Heart right ventricle (tissue), 16 donors: ENCODE data around the gene AGMAT. TPM values are rescaled to one million over a fixed set of nuclear protein-coding genes. Genes with fewer than 3 reads are reported as not detected.

Experiments
- ATAC-seq, 8 donors: fragments of 200-7000 bp; cut with Tn5 transposase; one replicate each; pipeline ENCODE4 v1.9.1; 2020; ENCODE audit warnings: mild to moderate bottlenecking in 8 of 8, moderate library complexity in 8 of 8, moderate number of reproducible peaks in 1 of 8
- DNase-seq, 2 donors: peaks; one replicate each; pipeline ENCODE4 v3.0.0-alpha.2; 2020
- H3K27ac ChIP-seq, 10 donors: fragments of 200-600 bp; sonication (generic) in 2 of 10; one replicate each; pipeline versions ENCODE4 v1.5.0 to v1.8.0; 2020 to 2022; ENCODE audit warnings: mild to moderate bottlenecking in 3 of 10
- H3K27me3 ChIP-seq, 7 donors: fragments of 200-600 bp; one replicate each; pipeline ENCODE4 v1.8.0; 2021 to 2022; ENCODE audit warnings: mild to moderate bottlenecking in 2 of 7
- H3K36me3 ChIP-seq, 9 donors: fragments of 200-600 bp; sonication (generic) in 1 of 9; one replicate each; pipeline versions ENCODE4 v1.5.0 to v1.8.0; 2020 to 2022; ENCODE audit warnings: mild to moderate bottlenecking in 2 of 9
- H3K4me1 ChIP-seq, 9 donors: fragments of 200-600 bp; sonication (generic) in 1 of 9; one replicate each; pipeline versions ENCODE4 v1.5.0 to v1.8.0; 2020 to 2022; ENCODE audit warnings: mild to moderate bottlenecking in 4 of 9
- H3K4me3 ChIP-seq, 10 donors: fragments of 200-600 bp; sonication (generic) in 2 of 10; one replicate each; pipeline versions ENCODE4 v1.5.0 to v1.8.0; 2020 to 2022; ENCODE audit warnings: mild to moderate bottlenecking in 7 of 10, moderate library complexity in 2 of 10
- H3K9me3 ChIP-seq, 11 donors: fragments of 200-600 bp in 10 of 11; sonication (generic) in 2 of 11; one replicate each; pipeline versions ENCODE4 v1.5.0 to v1.8.0; 2013 to 2022; ENCODE audit warnings: mild to moderate bottlenecking in 2 of 11, control low read depth in 1 of 11, moderate library complexity in 1 of 11
- WGBS, 2 donors: extraction: QIAGEN DNeasy Blood & Tissue Kit; methylation state at CpG; one replicate each; pipeline ENCODE4 v1.1.7; 2013; ENCODE audit warnings: inconsistent platforms in 1 of 2; 5-methylcytosine and 5-hydroxymethylcytosine counted together
- intact Hi-C, 10 donors: fragments of 100-400 bp; cut with DNase I; formaldehyde crosslinking; loops; one replicate each; pipeline versions ENCODE4 v1.11.1 to v1.14.2; 2022
- polyA plus RNA-seq, 2 donors: library from polyadenylated mRNA; stranded (reverse); fragments of 200-250 nt; gene quantifications; one replicate each; pipeline ENCODE4 v1.2.3, GENCODE V29; 2013
- total RNA-seq, 10 donors: library from RNA; stranded (reverse); fragmentation: NEBNext Ultra II Directional in 3 of 10; extraction: Animal tissue kit (Norgen Biotek cat#: 25700) in 3 of 10; gene quantifications; one replicate each; pipeline versions ENCODE4 v1.2.1 to v1.2.4, GENCODE V29; 2021 to 2023
- TF ChIP-seq, protein P1 (sequence below), 9 donors: fragments of 200-600 bp; sonication (generic) in 2 of 9; IDR thresholded peaks; one replicate each; pipeline versions ENCODE4 v1.5.0 to v1.8.0; 2021 to 2022; ENCODE audit warnings: antibody characterized with exemption in 9 of 9, mild to moderate bottlenecking in 5 of 9, moderate library complexity in 1 of 9
- donor health status: Arrhythmogenic right ventricular cardiomyopathy.
- donor health status: ischemic (EF 13 %, LVEDD 7.1; RV severe dilation, severe dysfunction).
- donor health status: healthy with polysubstance abuse.
- donor health status: DM: no; HTN: yes; CAD: no.
- donor health status: DM: no; HTN: no; CAD: no.
- donor health status: ischemic (EF 25% LVEDD 6.9; RV normal size, moderate dysfunction).
- donor health status: ischemic (EF 25% LVEDD 5.7; RV mildly dilated, moderate dysfunction).
- donor health status: healthy.
- donor health status: DM: yes; HTN: yes; CAD: no.
- donor health status: Ischemic cardiomyopathy.
- donor health status: ischemic (EF 35%, LVEDD 5.7; RV mildly dilated, moderate dysfunction).
- donor health status: nonischemic (EF 11% LVEDD 7.7; RV severe dilation, severe dysfunction).
- donor health status: DM: yes; HTN: yes; CAD: no.
- donor health status: PGD.
- donor health status: ischemic (EF 29% LVEDD 5.4; RV normal size, mild dysfunction).
- donor health status: nonischemic (EF 23%, LVEDD 6.1; RV moderate dilation, normal function).

Gene AGMAT
- total and polyA plus RNA-seq, 12 donors, result 0.06 to 0.30 (median 0.23) TPM; not detected in 5

DNA sequence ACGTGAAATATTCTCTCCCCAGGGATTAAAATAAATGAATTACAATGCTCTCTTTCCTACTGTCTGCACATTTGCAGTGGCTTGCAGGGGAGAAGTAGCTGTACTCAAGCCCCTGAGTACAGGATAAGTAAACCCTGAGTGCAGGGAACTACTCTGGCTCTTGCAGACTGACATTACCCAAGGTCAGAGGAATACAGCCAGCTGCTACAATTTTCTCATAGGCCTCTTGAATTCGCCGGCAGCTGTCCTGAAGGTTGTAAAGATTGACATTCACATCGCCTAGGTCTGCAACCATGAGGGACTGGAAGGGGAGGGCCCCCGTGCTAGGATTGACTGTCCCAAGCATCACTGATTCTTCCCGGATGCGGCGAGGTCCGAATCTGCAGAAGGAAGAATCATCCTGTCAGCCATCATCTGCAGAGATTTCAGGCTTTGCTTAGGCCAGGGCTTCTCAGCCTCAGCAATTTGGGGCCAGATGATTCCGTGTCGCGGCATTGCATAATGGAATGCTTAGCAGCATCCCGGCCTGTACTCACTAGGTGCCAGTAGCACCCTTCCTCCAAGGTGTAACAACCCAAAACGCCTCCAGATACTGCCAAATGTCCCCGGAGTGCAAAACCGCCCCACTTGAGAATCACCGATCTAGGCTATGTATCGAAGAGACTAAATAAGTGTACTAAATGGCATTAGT lies 1.7 kb downstream of the AGMAT start:
- TF ChIP-seq, protein P1, sequence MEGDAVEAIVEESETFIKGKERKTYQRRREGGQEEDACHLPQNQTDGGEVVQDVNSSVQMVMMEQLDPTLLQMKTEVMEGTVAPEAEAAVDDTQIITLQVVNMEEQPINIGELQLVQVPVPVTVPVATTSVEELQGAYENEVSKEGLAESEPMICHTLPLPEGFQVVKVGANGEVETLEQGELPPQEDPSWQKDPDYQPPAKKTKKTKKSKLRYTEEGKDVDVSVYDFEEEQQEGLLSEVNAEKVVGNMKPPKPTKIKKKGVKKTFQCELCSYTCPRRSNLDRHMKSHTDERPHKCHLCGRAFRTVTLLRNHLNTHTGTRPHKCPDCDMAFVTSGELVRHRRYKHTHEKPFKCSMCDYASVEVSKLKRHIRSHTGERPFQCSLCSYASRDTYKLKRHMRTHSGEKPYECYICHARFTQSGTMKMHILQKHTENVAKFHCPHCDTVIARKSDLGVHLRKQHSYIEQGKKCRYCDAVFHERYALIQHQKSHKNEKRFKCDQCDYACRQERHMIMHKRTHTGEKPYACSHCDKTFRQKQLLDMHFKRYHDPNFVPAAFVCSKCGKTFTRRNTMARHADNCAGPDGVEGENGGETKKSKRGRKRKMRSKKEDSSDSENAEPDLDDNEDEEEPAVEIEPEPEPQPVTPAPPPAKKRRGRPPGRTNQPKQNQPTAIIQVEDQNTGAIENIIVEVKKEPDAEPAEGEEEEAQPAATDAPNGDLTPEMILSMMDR (IDR thresholded peaks at IDR 0.05), result no peak
- Histone ChIP-seq H3K9me3 (no peaks in the 10 kb centered on the region), H3K27me3 (peaks cover 0 to 19% (median 11%) of the 10 kb centered on the region in 7 donors), H3K36me3 (no peaks in the 10 kb centered on the region), H3K4me3 (no peak overlapping the region), H3K4me1 (peaks cover 0 to 31% (median 12%) of the 10 kb centered on the region in 9 donors), H3K27ac (no peak overlapping the region)
- no peak for ATAC-seq
- intact Hi-C loops, result no loop called here
- no peak for DNase-seq
- WGBS, 2 donors, result 81 to 87% methylated on average over 18 of the region's 18 CpGs

DNA sequence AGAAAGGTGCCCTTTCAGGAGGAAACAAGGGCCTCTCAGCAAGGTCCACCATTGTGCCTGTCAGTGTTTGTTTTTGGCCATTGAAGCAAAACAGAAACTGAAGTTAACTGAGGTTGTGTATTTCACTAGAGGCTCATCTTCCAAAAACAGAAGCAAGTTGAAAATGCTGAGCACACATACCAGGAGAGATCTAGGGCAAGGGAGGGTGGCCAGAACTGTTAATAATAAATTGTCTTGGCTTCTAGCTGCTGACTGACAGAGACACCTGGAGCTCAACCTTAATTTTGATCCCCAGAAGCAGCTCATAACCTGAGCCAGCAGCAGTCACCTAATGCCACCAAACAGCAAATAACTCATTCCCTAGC lies 5.2 kb downstream of the AGMAT start:
- H3K27ac ChIP-seq, result peak overlapping the region in 2 of 10 donors; percentile 25 to 80
- peak in 4 of 8 donors; percentile 16 to 59 (median 38) for ATAC-seq
- TF ChIP-seq, protein P1 (IDR thresholded peaks at IDR 0.05), result no peak

DNA sequence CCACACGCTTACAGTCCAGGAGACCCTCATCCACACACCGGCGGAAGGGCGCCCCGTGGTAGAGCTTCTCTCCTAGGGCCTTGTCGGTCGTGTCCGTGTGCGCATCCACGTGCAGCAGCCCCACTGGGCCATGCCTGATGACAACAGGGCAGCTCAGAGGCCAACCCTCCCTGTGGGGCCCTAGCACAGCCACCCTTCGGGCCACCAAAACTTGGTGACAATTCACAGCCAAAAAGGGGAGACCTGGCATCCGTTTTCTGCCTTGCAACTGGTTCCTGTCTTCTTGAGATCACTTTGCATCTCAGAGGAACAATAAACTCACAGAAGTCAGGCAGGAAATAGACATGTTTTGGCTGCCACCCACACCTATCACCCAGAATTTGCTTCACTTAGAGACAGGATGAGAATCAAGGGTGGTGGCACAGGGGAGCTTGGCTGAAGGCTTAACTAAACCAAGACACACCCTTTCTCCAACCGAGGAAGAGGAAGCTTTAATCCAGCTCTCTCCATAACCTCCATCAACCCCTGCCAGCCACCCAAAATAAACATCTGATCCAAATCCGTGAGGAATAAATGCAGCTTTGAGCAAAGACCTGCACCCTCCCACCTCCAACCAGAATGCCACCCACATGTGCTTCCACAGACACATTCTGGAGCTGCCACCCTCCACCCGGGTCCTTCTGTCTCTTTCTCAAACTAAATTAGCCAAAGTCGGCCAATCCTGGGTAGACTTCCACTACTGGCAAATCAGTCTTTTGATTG lies 5.7 kb downstream of the AGMAT start:
- Histone ChIP-seq H3K27me3 (peaks cover 0 to 10% (median 5%) of the 10 kb centered on the region in 7 donors), H3K4me3 (no peak overlapping the region), H3K36me3 (peaks cover 0 to 8% (median 0%) of the 10 kb centered on the region in 9 donors), H3K27ac (peak overlapping the region in 2 of 10 donors; percentile 25 to 80), H3K9me3 (no peaks in the 10 kb centered on the region), H3K4me1 (peaks cover 0 to 21% (median 6%) of the 10 kb centered on the region in 9 donors)
- TF ChIP-seq, protein P1 (IDR thresholded peaks at IDR 0.05), result no peak
- ATAC-seq (peak in 4 of 8 donors; percentile 14 to 50 (median 33)), DNase-seq (no peak)
- intact Hi-C loops, result no loop called here
- WGBS, 2 donors, result 77 to 81% methylated on average over 16 of the region's 16 CpGs

More for the DNA sequence above, 5.2 kb downstream of the AGMAT start:
- intact Hi-C loops, result no loop called here
- peaks cover 0 to 8% (median 0%) of the 10 kb centered on the region in 9 donors for H3K36me3 ChIP-seq
- H3K4me3 ChIP-seq, result no peak overlapping the region
- no peaks in the 10 kb centered on the region for H3K9me3 ChIP-seq
- peaks cover 0 to 27% (median 8%) of the 10 kb centered on the region in 9 donors for H3K4me1 ChIP-seq
- H3K27me3 ChIP-seq, result peaks cover 0 to 16% (median 9%) of the 10 kb centered on the region in 7 donors
- DNase-seq, result no peak

DNA sequence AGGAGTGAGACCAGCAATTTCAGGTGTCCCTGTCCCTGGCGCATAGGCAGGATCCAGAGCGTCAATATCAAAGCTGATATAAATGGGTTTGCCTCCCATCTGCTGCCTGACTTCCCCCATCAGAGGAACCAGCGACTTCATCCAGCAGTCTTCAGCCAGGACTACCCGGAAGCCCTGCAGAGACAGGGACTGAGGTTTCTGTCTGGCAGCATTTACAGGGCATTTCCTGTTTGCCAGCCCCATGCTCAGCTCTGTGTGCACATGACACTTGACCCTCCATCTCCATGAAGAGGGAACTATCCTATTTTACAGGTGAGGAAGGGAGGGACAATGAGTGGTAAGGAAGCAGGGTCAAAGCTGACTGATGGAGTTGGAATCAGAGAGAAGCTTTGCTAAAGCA lies 7.2 kb downstream of the AGMAT start:
- intact Hi-C loops, result no loop called here
- Histone ChIP-seq H3K36me3 (peaks cover 0 to 11% (median 0%) of the 10 kb centered on the region in 9 donors), H3K27ac (no peak overlapping the region), H3K4me1 (peaks cover 0 to 19% (median 6%) of the 10 kb centered on the region in 9 donors), H3K4me3 (no peak overlapping the region), H3K27me3 (no peaks in the 10 kb centered on the region), H3K9me3 (no peaks in the 10 kb centered on the region)
- ATAC-seq (no peak), DNase-seq (no peak)
- TF ChIP-seq, protein P1 (IDR thresholded peaks at IDR 0.05), result no peak
- 52 to 87% methylated on average over 4 of the region's 4 CpGs for WGBS, 2 donors
